Right renal cortex interstitium (tissue), 3 donors: ENCODE measurements around the gene DNAH14. TPM values are rescaled to one million over a fixed set of nuclear protein-coding genes. Genes with fewer than 3 reads are reported as not detected.
A peak's percentile ranks its signal among the peaks of the same experiment; 100 is the strongest.
"Not testable (repeated sequence)": the region's sequence is repeated elsewhere in the genome, so short reads cannot be mapped to it uniquely, and the experiment has no call there.

Source experiments
- DNase-seq, 3 donors: peaks; one replicate each; pipeline ENCODE4 v3.0.0-alpha.2; 2013; ENCODE audit warnings: low read depth in 3 of 3, low spot score in 2 of 3
- polyA plus RNA-seq, 3 donors: library from polyadenylated mRNA; unstranded; fragments of 120-200 nt; gene quantifications; one replicate each; pipeline ENCODE4 v1.2.1, GENCODE V29; 2013; ENCODE audit not compliant: insufficient read length in 3 of 3

Gene DNAH14
- polyA plus RNA-seq, 3 donors: 13.4 to 17.2 (median 15.2) TPM

GRCh38 chr1:224920930-224921329 is 8.5 kb upstream of the DNAH14 start:
- no peak for DNase-seq

DNA sequence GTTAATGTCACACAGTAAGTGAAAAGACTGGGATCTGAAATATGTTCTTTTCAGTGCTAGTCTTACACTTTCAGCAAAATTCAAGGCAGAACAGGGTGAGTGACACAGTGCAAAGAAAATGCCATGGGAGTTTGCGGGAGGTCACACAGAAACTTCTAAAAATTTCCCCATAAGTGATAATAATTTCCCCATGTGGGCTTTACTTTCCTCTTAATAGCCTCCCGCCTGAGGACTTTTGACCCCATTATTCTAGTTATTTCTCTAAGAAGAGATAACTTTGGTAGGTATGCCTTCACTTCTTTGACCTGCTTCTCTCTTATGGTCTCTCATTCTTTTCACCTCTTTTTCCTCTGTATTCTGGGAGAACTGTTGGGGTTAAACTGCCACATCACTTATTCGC is 8.1 kb upstream of the DNAH14 start:
- no peak for DNase-seq

DNA sequence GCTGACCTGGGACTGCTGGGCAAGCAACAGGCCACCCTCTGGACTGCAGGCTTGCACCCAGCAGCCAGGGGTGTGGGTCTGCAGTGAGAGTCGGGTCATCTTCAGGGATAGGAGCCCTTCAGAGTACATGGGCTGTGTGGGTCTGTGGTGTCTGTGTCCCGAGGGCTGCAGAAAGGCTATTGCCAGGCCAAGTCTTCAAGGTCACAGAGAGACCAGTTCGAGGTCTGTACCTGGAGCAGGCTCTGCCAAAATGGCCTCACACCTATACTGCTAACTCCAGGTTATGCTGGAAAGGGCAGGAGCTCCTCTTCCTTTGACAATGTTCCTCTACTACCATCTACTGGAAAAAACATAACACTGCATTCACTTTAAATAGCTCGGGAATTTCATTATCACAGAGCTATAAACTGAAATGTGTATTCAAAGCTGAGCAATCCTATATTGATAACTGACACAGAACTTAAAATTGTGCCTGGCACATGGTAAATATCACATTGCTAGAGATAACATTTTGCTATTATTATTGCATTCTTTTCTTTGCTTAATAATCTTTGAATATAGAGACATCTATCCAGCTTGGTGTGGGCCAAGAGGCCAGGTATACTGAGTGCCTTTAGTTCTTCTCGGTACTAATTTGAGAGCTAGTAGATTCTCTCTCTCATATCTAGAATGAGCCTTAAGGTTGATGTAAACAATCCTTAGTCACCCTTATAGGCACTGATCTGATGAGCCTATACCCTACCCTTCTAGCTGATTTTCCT is 6.9 kb upstream of the DNAH14 start:
- peak in 1 of 3 donors; percentile 48 for DNase-seq

DNA sequence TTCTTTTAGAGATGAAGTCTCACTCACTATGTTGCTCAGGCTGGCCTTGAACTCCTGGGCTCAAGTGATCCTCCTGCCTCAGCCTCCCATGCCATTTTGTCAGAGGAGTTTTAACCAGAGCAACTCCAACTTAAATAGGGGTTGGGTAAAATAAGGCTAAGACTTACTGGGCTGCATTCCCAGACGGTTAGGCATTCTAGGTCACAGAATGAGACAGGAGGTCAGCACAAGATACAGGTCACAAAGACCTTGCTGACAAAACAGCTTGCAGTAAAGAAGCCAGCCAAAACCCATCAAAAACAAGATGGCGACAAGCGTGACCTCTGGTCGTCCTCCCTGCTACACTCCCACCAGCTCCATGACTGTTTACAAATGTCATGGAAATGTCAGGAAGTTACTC is 5.7 kb upstream of the DNAH14 start:
- DNase-seq: no peak

DNA sequence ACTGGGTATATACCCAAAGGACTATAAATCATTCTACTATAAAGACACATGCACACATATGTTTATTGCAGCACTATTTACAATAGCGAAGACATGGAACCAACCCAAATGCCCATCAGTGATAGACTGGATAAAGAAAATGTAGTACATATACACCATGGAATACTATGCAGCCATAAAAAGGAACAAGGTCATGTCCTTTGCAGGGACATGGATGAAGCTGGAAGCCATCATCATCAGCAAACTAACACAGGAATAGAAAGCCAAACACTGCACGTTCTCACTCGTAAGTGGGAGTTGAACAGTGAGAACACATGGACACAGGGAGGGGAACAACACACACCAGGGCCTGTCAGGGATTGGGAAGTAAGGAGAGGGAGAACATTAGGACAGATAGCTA is 1.8 kb upstream of the DNAH14 start:
- not testable (repeated sequence) for DNase-seq

GRCh38 chr1:224928906-224929305 is 569 bp upstream of the DNAH14 start:
- no peak for DNase-seq

DNA sequence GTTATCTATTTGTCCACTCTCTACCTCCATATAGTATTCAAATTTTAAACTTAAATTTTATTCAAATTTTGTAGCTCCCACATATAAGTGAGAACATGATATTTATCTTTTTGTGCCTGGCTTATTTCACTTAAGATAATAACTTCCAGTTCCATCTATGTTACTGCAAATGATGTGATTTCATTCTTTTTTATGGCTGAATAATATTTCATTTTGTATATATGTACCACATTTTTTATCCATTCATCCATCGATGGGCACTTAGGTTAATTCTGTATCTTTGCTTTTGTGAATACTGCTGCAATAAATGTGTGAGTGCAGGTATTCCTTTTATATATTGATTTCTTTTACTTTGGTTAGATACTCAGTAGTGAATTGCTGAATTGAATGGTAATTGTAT is 2.1 kb downstream of the DNAH14 start:
- no peak for DNase-seq

DNA sequence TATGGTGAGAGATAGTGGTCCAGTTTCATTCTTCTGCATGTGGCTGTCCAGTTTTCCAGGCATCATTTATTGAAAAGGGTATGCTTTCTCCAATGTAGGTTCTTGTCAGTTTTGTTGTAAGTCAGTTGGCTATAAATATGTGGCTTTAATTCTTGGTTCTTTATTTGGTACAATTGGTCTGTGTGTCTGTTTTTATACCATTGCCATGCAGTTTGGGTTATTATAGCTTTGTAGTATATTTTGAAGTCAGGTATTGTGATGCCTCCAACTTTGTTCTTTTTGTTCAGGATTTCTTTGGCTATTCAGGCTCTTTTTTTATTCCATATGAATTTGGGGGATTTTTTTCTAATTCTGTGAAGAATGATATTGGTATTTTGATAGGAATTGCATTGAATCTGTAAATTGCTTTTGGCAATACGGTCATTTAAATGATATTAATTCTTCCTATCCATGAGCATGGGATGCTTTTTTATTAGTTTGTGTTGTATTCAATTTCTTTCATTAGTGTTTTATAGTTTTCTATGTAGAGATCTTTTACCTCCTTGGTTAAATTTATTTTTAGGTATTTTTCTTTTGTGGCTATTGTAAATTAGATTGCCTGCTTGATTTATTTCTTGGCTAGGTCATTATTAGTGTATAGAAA is 3.3 kb downstream of the DNAH14 start:
- DNase-seq: no peak

GRCh38 chr1:224933584-224933983 is 4.1 kb downstream of the DNAH14 start:
- DNase-seq: no peak

- DNase-seq: no peak
Measured at GRCh38 chr1:224938652-224939051, 9.2 kb downstream of the DNAH14 start.

DNA sequence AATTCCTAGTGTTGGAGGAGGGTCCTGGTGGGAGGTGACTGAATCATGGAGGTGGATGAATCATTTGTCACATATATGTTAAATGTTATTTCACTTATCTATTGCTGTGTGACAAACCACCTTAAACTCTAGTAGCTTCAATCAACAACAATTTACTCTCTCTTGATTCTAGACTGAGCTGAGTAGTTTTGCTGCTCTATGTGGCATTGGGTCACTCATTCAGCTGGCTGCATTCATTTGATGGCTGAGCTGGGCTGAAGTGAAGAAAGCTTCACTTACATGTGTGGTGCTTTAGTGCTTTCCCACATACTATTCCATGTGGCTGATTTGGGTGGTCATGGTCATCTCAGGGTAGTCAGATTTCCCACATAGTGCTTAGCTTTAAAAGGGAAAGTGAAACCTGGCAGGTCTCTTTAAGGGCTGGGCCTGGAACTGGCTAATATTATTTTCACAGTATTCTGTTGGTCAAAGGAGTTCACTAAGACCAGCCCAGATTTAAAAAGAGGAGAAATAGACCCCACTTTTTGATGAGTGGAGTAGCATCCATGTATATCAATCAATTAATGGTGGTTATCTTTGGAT is 10.5 kb downstream of the DNAH14 start:
- DNase-seq: no peak

- not testable (repeated sequence) for DNase-seq
Measured at GRCh38 chr1:224940735-224941134, 11.3 kb downstream of the DNAH14 start.

DNA sequence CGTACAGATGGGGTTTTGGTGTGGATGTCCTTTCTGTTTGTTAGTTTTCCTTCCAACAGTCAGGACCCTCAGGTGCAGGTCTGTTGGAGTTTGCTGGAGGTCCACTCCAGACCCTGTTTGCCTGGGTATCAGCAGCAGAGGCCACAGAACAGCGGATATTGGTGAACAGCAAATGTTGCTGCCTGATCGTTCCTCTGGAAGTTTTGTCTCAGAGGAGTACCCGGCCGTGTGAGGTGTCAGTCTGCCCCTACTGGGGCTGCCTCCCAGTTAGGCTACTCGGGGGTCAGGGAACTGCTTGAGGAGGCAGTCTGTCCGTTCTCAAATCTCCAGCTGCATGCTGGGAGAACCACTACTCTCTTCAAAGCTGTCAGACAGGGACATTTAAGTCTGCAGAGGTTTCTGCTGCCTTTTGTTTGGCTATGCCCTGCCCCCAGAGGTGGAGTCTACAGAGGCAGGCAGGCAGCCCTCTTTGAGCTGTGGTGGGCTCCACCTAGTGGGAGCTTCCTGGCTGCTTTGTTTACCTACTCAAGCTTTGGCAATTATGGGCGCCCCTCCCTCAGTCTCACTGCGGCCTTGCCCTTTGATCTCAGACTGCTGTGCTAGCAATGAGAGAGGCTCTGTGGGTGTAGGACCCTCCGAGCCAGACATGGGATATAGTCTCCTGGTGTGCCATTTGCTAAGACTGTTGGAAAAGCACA is 16.3 kb downstream of the DNAH14 start:
- not testable (repeated sequence) for DNase-seq

DNA sequence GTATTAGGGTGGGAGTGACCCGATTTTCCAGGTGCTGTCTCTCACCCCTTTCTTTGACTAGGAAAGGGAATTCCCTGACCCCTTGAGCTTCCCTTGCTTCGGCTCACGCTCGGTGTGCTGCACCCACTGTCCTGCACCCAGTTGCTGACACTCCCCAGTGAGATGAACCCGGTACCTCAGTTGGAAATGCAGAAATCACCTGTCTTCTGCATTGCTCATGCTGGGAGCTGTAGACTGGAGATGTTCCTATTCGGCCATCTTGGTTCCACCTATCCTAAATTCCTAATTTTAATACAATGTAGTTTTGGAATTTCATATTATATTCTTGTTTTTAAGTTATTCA is 16.8 kb downstream of the DNAH14 start:
- DNase-seq: not testable (repeated sequence)

DNA sequence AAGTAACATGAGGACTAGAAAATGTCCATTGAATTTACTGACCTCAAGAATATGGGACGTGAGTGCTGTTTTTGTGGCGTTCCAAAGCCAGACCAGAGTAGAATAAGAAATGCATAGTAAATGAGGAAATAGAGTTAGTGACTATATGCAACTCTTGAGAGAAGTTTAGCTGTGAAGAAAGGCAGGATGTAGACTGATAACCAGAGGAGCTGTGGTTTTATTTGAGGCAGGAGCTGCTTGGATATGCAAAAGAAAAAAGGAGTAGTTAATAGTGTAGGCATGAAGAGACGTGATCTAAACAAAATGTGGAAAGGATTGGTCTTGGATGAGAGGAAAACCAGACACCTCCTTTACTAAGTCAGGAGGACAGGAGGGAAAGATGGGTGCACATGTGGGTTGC is 28.2 kb downstream of the DNAH14 start:
- no peak for DNase-seq

DNA sequence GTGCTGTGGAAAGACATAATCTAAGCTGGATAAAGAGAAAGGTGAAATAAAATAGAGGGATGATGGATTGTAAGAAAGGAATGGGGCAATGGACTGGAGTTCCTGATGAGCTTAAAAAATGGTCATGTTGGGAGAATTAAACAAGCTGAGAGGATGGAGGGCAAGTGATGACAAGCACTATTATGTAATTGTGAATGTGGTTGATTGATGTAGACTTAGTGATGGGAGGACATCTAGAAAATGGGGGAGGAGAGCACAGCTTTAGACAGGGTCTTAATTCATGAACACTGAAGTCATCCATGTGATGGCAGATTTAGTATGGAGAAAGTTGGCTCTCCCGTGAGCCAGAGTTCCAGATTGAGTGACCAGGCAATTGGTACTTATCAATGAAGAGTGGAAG is 29.0 kb downstream of the DNAH14 start:
- no peak for DNase-seq

DNA sequence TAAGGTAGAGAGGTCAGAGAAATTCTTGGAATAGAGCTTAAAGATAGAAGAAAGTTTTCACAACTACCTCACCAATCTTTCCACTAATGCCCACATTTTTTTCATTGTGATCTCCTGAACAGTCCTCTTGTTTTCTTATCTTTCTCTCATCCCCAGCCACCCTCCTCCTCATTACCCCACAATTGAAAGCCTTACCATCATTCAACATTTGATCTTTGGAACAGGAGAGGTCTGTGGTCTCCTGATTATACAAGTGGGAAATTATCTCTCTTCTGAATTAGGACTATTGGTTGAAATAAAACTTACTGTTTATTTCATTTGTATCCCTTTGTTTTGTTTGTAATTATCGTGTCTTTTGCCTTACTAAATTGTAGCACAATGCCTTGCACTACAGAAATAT is 29.6 kb downstream of the DNAH14 start:
- DNase-seq: no peak

DNA sequence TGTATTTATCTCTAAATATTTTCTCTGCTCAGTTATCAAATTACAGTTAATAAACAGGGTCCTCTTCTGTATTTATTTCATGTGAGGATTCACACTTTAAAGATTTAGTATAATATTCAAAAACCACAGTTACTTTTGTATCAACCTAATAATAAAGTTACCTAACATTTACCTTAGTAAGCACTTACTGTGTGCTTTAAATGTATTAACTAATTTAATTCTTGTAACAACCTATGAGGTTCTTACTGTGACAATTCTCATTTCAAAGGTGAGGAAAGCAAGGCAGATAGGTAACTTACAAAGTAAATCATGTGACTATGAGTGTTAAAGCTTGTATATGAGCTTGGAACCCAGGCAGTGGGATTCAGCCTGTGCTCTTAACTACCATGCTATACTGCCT is 30.2 kb downstream of the DNAH14 start:
- no peak for DNase-seq

GRCh38 chr1:224980181-224980580 is 50.7 kb downstream of the DNAH14 start:
- DNase-seq: no peak

GRCh38 chr1:224981922-224982354 is 52.5 kb downstream of the DNAH14 start:
- DNase-seq: not testable (repeated sequence)

GRCh38 chr1:224988042-224988441 is 58.6 kb downstream of the DNAH14 start:
- DNase-seq: no peak
